ENCODE results near the gene APP. TPM values are rescaled to one million over a fixed set of nuclear protein-coding genes. Genes with fewer than 3 reads are reported as not detected.
"Not testable (repeated sequence)": the region's sequence is repeated elsewhere in the genome, so short reads cannot be mapped to it uniquely, and the experiment has no call there.

APP gene
- total and polyA plus RNA-seq, 4 donors: 86.9 to 414 (median 367) TPM

DNA sequence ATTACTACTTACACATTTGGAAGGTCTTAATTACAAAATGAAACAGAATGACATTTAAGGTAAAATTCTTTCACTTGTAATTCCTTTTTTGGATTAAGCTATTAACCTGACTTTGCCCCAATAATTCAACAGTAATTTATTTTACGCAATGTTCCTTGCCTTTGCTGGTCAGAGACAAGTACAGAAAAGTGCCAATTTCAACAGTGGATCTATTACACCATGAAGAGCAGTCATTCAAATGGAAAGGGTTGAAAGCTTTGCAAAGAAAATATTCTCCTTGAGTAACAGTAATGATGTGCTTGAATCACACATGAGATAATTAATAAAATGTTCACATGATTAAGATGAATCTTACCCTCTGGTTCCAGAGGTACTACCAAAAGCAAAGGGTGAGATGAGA lies 84.7 kb downstream of the APP start:
- WGBS, 2 donors: 86 to 96% methylated on average over 1 of the region's 1 CpG
- Histone ChIP-seq H3K27me3 (ENCODE audit: control insufficient read depth in 3 of 3, insufficient read depth in 3 of 3, low read length in 2 of 3) (no peaks in the 10 kb centered on the region), H3K9me3 (ENCODE audit: control insufficient read depth in 4 of 4, insufficient read depth in 3 of 4, low read length in 3 of 4) (no peaks in the 10 kb centered on the region), H3K4me3 (no peak overlapping the region), H3K9ac (ENCODE audit: insufficient read depth in 1 of 2, low read length in 2 of 2) (no peak overlapping the region), H3K27ac (ENCODE audit: low read depth in 1 of 2, low read length in 1 of 2) (no peak overlapping the region), H3K4me1 (ENCODE audit: control insufficient read depth in 5 of 5, insufficient read depth in 5 of 5, low read length in 5 of 5) (peaks cover 0 to 11% (median 0%) of the 10 kb centered on the region in 5 donors), H3K36me3 (ENCODE audit: control insufficient read depth in 4 of 4, insufficient read depth in 4 of 4, low read length in 4 of 4) (peaks cover 0 to 4% (median 1%) of the 10 kb centered on the region in 4 donors)
- DNase-seq (no peak), ATAC-seq (ENCODE audit: insufficient read depth, low FRiP score) (no peak)
- TF ChIP-seq, protein P1, sequence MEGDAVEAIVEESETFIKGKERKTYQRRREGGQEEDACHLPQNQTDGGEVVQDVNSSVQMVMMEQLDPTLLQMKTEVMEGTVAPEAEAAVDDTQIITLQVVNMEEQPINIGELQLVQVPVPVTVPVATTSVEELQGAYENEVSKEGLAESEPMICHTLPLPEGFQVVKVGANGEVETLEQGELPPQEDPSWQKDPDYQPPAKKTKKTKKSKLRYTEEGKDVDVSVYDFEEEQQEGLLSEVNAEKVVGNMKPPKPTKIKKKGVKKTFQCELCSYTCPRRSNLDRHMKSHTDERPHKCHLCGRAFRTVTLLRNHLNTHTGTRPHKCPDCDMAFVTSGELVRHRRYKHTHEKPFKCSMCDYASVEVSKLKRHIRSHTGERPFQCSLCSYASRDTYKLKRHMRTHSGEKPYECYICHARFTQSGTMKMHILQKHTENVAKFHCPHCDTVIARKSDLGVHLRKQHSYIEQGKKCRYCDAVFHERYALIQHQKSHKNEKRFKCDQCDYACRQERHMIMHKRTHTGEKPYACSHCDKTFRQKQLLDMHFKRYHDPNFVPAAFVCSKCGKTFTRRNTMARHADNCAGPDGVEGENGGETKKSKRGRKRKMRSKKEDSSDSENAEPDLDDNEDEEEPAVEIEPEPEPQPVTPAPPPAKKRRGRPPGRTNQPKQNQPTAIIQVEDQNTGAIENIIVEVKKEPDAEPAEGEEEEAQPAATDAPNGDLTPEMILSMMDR (IDR thresholded peaks at IDR 0.05; ENCODE audit: control extremely low read depth, extremely low read depth): no peak

DNA sequence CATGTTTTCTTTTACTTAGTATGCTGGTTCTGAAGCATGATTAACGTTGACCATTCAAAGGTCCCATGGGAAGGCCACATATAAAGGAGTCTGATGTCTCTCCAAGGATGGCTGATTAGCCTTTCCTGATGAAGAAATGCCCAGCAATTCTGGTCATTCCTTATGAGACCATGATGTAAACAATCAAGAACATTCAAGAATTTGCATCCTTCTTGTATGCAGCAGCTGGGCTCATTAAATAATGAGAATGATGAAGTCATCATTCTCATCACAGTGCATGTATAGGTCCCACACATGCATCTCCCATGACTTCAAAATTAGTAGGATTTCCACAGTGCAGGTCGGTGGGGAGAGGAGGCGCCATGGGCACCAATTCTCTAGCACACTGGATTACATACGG lies 85.4 kb downstream of the APP start:
- H3K27me3 ChIP-seq (ENCODE audit: control insufficient read depth in 3 of 3, insufficient read depth in 3 of 3, low read length in 2 of 3): no peaks in the 10 kb centered on the region
- WGBS, 2 donors: 94 to 96% methylated on average over 4 of the region's 4 CpGs
- peaks cover 0 to 4% (median 1%) of the 10 kb centered on the region in 4 donors for H3K36me3 ChIP-seq (ENCODE audit: control insufficient read depth in 4 of 4, insufficient read depth in 4 of 4, low read length in 4 of 4)
- no peak overlapping the region for H3K27ac ChIP-seq (ENCODE audit: low read depth in 1 of 2, low read length in 1 of 2)
- no peak for DNase-seq
- ATAC-seq (ENCODE audit: insufficient read depth, low FRiP score): no peak
- TF ChIP-seq, protein P1 (IDR thresholded peaks at IDR 0.05; ENCODE audit: control extremely low read depth, extremely low read depth): no peak
- H3K4me1 ChIP-seq (ENCODE audit: control insufficient read depth in 5 of 5, insufficient read depth in 5 of 5, low read length in 5 of 5): peaks cover 0 to 11% (median 0%) of the 10 kb centered on the region in 5 donors
- H3K9ac ChIP-seq (ENCODE audit: insufficient read depth in 1 of 2, low read length in 2 of 2): no peak overlapping the region
- no peak overlapping the region for H3K4me3 ChIP-seq
- no peaks in the 10 kb centered on the region for H3K9me3 ChIP-seq (ENCODE audit: control insufficient read depth in 4 of 4, insufficient read depth in 3 of 4, low read length in 3 of 4)

DNA sequence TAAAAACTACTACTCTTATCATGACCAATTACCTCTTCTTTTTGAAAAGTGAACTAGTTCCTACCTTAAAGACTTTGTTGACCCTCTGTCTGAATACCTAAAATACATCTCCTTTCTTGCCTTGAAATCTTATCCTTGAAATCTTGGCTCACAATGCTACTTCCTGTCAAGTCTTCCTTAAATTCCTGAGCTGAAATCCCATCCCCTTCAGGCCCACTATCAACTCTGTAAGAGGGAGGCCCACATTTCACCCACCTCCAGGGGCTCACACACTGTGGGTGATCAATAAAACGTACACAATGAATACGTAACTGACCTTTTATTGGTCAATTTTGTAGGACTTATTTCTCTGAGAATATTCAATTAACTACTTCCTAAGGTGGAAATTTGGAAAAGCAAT lies 88.0 kb downstream of the APP start:
- Histone ChIP-seq H3K9me3 (ENCODE audit: control insufficient read depth in 4 of 4, insufficient read depth in 3 of 4, low read length in 3 of 4) (no peaks in the 10 kb centered on the region), H3K4me3 (no peak overlapping the region), H3K27me3 (ENCODE audit: control insufficient read depth in 3 of 3, insufficient read depth in 3 of 3, low read length in 2 of 3) (no peaks in the 10 kb centered on the region), H3K4me1 (ENCODE audit: control insufficient read depth in 5 of 5, insufficient read depth in 5 of 5, low read length in 5 of 5) (peaks cover 0 to 11% (median 0%) of the 10 kb centered on the region in 5 donors), H3K27ac (ENCODE audit: low read depth in 1 of 2, low read length in 1 of 2) (no peak overlapping the region), H3K9ac (ENCODE audit: insufficient read depth in 1 of 2, low read length in 2 of 2) (no peak overlapping the region), H3K36me3 (ENCODE audit: control insufficient read depth in 4 of 4, insufficient read depth in 4 of 4, low read length in 4 of 4) (peaks cover 0 to 2% (median 0%) of the 10 kb centered on the region in 4 donors)
- DNase-seq (no peak), ATAC-seq (ENCODE audit: insufficient read depth, low FRiP score) (no peak)
- TF ChIP-seq, protein P1 (IDR thresholded peaks at IDR 0.05; ENCODE audit: control extremely low read depth, extremely low read depth): no peak
- WGBS, 2 donors: 84 to 88% methylated on average over 2 of the region's 2 CpGs

DNA sequence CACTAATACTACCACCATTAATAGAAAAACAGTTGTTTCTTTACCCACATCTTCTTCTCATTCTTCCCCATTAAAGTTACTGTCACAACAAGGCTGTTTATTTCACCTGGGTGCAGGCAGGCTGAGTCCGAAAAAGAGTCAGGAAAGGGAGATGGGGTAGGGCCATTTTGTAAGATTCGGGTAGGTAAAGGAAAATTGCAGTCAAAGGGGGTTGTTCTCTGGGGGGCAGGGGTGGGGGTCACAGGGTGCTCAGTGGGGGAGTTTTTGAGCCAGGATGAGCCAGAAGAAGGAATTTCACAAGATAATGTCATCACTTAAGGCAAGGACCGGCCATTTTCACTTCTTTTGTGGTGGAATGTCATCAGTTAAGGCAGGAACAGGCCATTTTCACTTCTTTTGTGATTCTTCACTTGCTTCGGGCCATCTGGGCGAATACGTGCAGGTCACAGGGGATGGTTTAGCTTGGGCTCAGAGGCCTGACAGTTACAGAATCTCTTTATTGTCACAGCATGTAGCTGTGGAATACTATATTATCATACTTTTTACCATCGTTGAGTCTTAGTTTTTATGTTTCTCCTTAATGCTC lies 89.3 kb downstream of the APP start:
- H3K27me3 ChIP-seq (ENCODE audit: control insufficient read depth in 3 of 3, insufficient read depth in 3 of 3, low read length in 2 of 3); H3K9me3 ChIP-seq (ENCODE audit: control insufficient read depth in 4 of 4, insufficient read depth in 3 of 4, low read length in 3 of 4): not testable (repeated sequence)

More for the DNA sequence above, 89.3 kb downstream of the APP start:
- ATAC-seq (ENCODE audit: insufficient read depth, low FRiP score); H3K36me3 ChIP-seq (ENCODE audit: control insufficient read depth in 4 of 4, insufficient read depth in 4 of 4, low read length in 4 of 4); H3K9ac ChIP-seq (ENCODE audit: insufficient read depth in 1 of 2, low read length in 2 of 2); DNase-seq; H3K27ac ChIP-seq (ENCODE audit: low read depth in 1 of 2, low read length in 1 of 2); H3K4me3 ChIP-seq; H3K4me1 ChIP-seq (ENCODE audit: control insufficient read depth in 5 of 5, insufficient read depth in 5 of 5, low read length in 5 of 5): not testable (repeated sequence)
- WGBS, 2 donors: 90 to 92% methylated on average over 7 of the region's 7 CpGs

All from lung (tissue), 12 donors.